ENCODE measurements around the gene ZNF593. TPM values are rescaled to one million over a fixed set of nuclear protein-coding genes. Genes with fewer than 3 reads are reported as not detected.

The ZNF593 gene
- total and polyA plus RNA-seq, 10 of the 15 experiments (the other 5 are each of a cell fraction or from before 2014, with no cell fraction given): 7.7 to 156 (median 51.0) TPM

DNA sequence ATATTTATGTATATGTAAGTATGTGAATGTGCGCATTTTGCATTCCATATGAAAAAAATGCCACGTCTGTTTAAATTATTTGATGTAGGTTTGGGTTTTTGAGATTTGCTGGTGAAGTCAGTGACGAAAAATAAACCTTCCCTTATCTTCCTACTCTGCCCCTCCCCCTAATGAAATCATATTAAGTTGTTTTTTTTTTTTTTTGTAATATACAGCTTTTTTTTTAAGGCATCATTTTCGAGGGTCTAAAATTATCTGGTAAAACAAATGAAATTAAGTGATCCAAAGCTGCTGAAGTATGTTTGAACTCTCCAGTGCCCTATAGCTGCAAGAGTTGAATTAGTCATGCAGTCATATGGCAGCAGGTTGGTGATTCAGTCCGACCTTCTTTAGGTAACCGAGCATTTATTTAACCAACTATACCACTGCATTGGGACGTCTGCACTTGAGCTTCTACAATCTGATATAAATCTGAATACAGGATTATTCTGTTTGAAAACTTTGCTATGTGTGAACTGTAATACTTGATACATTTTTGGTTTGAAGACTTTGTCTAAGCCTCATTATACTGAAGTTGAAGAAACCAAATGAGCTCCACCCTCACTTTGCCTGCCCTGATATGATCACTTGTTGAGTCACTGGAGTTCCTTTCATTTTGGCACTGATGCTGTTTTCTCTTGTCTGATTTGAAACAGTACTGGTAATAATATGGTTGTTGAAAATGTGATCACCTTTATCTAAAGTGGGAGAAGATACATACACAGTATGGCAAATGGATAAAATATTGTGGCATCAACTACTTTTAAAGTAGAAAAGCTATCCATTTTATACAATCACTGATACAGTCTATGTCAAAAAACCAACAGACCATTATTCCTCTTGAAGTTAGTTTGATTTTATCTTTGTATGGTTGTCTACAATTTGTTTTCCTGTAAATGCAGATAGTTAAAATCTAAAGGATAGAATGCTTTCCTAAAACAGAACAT lies 46.4 kb upstream of the ZNF593 start:
- SMC1A ChIA-PET (ENCODE audit: uncharacterized antibody, unreplicated experiment): interaction anchor here (0.6 to 2.3 kb wide), 8 partner anchors 11 to 110 kb away, joined by 3 to 14 read pairs (median 3); partner anchors contain the start of gene CEP85
- DNase-seq (ENCODE audit: low read depth, low spot score) (no peak), ATAC-seq (no peak), FAIRE-seq (no peak)
- H3K27me3 ChIP-seq (replicated peaks in 1 of 2; ENCODE audit: control insufficient read depth in 2 of 2, insufficient read depth in 2 of 2, low read length in 1 of 2): no peaks in the 10 kb centered on the region
- H3K9me3 ChIP-seq (replicated peaks; ENCODE audit: control insufficient read depth, insufficient read depth, low read length): no peaks in the 10 kb centered on the region
- no TSS peak for BruUV-seq (replicated peaks)
- RAD21 ChIA-PET (ENCODE audit: unreplicated experiment): interaction anchor here (0.5 to 2.2 kb wide), 3 partner anchors 12 to 23 kb away, joined by 3 to 13 read pairs (median 6); partner anchors contain the start of gene PDIK1L
- WGBS (ENCODE audit: insufficient coverage, insufficient replicate concordance, low lambda C conversion rate, missing lambda C conversion rate): 88% methylated on average over 7 of the region's 7 CpGs
- in situ Hi-C loops (cut with MboI) (no loop called here), intact Hi-C loops (cut with micrococcal nuclease; ENCODE audit: unreplicated experiment) (no loop called here)
- TF ChIP-seq, protein P1, sequence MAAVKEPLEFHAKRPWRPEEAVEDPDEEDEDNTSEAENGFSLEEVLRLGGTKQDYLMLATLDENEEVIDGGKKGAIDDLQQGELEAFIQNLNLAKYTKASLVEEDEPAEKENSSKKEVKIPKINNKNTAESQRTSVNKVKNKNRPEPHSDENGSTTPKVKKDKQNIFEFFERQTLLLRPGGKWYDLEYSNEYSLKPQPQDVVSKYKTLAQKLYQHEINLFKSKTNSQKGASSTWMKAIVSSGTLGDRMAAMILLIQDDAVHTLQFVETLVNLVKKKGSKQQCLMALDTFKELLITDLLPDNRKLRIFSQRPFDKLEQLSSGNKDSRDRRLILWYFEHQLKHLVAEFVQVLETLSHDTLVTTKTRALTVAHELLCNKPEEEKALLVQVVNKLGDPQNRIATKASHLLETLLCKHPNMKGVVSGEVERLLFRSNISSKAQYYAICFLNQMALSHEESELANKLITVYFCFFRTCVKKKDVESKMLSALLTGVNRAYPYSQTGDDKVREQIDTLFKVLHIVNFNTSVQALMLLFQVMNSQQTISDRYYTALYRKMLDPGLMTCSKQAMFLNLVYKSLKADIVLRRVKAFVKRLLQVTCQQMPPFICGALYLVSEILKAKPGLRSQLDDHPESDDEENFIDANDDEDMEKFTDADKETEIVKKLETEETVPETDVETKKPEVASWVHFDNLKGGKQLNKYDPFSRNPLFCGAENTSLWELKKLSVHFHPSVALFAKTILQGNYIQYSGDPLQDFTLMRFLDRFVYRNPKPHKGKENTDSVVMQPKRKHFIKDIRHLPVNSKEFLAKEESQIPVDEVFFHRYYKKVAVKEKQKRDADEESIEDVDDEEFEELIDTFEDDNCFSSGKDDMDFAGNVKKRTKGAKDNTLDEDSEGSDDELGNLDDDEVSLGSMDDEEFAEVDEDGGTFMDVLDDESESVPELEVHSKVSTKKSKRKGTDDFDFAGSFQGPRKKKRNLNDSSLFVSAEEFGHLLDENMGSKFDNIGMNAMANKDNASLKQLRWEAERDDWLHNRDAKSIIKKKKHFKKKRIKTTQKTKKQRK (IDR thresholded peaks at IDR 0.05; ENCODE audit: low read depth, low read length): no peak
- TF ChIP-seq, protein P2, sequence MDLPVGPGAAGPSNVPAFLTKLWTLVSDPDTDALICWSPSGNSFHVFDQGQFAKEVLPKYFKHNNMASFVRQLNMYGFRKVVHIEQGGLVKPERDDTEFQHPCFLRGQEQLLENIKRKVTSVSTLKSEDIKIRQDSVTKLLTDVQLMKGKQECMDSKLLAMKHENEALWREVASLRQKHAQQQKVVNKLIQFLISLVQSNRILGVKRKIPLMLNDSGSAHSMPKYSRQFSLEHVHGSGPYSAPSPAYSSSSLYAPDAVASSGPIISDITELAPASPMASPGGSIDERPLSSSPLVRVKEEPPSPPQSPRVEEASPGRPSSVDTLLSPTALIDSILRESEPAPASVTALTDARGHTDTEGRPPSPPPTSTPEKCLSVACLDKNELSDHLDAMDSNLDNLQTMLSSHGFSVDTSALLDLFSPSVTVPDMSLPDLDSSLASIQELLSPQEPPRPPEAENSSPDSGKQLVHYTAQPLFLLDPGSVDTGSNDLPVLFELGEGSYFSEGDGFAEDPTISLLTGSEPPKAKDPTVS (IDR thresholded peaks at IDR 0.05; ENCODE audit: low read depth, low read length): no peak
- TF ChIP-seq, protein P3, sequence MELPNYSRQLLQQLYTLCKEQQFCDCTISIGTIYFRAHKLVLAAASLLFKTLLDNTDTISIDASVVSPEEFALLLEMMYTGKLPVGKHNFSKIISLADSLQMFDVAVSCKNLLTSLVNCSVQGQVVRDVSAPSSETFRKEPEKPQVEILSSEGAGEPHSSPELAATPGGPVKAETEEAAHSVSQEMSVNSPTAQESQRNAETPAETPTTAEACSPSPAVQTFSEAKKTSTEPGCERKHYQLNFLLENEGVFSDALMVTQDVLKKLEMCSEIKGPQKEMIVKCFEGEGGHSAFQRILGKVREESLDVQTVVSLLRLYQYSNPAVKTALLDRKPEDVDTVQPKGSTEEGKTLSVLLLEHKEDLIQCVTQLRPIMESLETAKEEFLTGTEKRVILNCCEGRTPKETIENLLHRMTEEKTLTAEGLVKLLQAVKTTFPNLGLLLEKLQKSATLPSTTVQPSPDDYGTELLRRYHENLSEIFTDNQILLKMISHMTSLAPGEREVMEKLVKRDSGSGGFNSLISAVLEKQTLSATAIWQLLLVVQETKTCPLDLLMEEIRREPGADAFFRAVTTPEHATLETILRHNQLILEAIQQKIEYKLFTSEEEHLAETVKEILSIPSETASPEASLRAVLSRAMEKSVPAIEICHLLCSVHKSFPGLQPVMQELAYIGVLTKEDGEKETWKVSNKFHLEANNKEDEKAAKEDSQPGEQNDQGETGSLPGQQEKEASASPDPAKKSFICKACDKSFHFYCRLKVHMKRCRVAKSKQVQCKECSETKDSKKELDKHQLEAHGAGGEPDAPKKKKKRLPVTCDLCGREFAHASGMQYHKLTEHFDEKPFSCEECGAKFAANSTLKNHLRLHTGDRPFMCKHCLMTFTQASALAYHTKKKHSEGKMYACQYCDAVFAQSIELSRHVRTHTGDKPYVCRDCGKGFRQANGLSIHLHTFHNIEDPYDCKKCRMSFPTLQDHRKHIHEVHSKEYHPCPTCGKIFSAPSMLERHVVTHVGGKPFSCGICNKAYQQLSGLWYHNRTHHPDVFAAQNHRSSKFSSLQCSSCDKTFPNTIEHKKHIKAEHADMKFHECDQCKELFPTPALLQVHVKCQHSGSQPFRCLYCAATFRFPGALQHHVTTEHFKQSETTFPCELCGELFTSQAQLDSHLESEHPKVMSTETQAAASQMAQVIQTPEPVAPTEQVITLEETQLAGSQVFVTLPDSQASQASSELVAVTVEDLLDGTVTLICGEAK (IDR thresholded peaks at IDR 0.05; ENCODE audit: borderline replicate concordance): no peak
- no peak for TF ChIP-seq FOXK2 (IDR thresholded peaks at IDR 0.05)
- no peak for TF ChIP-seq ATF7 (IDR thresholded peaks at IDR 0.05; ENCODE audit: low read depth)
- TF ChIP-seq KLF5 (IDR thresholded peaks at IDR 0.05; ENCODE audit: partially characterized antibody): no peak
- TF ChIP-seq ESRRA (IDR thresholded peaks at IDR 0.05; ENCODE audit: low read length): no peak
- TF ChIP-seq SMAD5 (IDR thresholded peaks at IDR 0.05; ENCODE audit: low read depth): no peak
- TF ChIP-seq, protein P4, sequence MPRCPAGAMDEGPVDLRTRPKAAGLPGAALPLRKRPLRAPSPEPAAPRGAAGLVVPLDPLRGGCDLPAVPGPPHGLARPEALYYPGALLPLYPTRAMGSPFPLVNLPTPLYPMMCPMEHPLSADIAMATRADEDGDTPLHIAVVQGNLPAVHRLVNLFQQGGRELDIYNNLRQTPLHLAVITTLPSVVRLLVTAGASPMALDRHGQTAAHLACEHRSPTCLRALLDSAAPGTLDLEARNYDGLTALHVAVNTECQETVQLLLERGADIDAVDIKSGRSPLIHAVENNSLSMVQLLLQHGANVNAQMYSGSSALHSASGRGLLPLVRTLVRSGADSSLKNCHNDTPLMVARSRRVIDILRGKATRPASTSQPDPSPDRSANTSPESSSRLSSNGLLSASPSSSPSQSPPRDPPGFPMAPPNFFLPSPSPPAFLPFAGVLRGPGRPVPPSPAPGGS (IDR thresholded peaks at IDR 0.05; ENCODE audit: borderline replicate concordance, insufficient read depth, low read depth, low read length, poor library complexity, severe bottlenecking): no peak
- peaks cover 0 to 6% of the 10 kb centered on the region in 2 experiments; a peak in 1 of 4 replicates for H3K36me3 ChIP-seq (ENCODE audit: control insufficient read depth in 2 of 2, insufficient read depth in 2 of 2, low read length in 1 of 2)
- no peak overlapping the region for H3K4me3 ChIP-seq
- no peak overlapping the region for H3K9ac ChIP-seq (ENCODE audit: control insufficient read depth, insufficient read depth, low read length)
- no peak overlapping the region for H3K27ac ChIP-seq (ENCODE audit: control insufficient read depth, insufficient read depth)
- POLR2A ChIA-PET: interaction anchor here (0.6 to 1.1 kb wide), 2 partner anchors 10 to 315 kb away, joined by 3 to 4 read pairs; no protein-coding TSS in a partner anchor
- no peak overlapping the region for H3K4me2 ChIP-seq (ENCODE audit: control insufficient read depth, insufficient read depth)
- no peaks in the 10 kb centered on the region for H4K20me1 ChIP-seq (ENCODE audit: control insufficient read depth, insufficient read depth)
- H3K4me1 ChIP-seq (ENCODE audit: control insufficient read depth, insufficient read depth, low read length): peaks cover 4% of the 10 kb centered on the region
- CTCF ChIA-PET: interaction anchor here (0.8 to 8.3 kb wide), 10 partner anchors 10 to 294 kb away, joined by 3 to 92 read pairs (median 3); partner anchors contain the start of gene CEP85
- no peak overlapping the region for H2AFZ ChIP-seq (ENCODE audit: control insufficient read depth, low read depth, low read length)
- no peaks in the 10 kb centered on the region; the same call in 1 of the 2 replicates for H3K79me2 ChIP-seq (ENCODE audit: control insufficient read depth, insufficient read depth, low read length)
